CD4-positive, alpha-beta T cell treated with Interferon gamma for 1 hour (primary cell): ENCODE measurements around the gene ARHGAP28.
"Not testable (repeated sequence)": the region's sequence is repeated elsewhere in the genome, so short reads cannot be mapped to it uniquely, and the experiment has no call there.

Experiments
- DNase-seq: peaks from one replicate; pipeline ENCODE4 v3.0.0-alpha.2; 2020

ARHGAP28 gene

DNA sequence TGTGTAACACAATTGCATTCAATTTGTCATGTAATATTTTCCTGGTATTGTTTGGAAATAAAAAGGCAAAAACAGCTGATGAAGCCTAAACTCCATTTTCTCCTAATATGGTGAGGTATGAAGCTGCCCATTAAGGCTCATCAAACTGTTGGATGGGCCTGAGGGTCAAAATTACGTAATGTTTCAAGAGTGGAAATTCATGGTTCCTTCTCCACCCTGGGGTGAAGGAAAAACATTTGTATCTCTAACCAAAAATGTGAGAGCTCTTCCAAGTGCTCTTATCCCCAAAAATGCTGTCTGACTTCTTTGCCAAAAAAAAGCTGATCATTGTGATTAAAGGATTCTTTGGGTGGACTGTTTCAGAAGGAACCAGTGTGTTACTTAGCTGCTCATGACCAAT, 91.8 kb downstream of the ARHGAP28 start:
- DNase-seq, result no peak

DNA sequence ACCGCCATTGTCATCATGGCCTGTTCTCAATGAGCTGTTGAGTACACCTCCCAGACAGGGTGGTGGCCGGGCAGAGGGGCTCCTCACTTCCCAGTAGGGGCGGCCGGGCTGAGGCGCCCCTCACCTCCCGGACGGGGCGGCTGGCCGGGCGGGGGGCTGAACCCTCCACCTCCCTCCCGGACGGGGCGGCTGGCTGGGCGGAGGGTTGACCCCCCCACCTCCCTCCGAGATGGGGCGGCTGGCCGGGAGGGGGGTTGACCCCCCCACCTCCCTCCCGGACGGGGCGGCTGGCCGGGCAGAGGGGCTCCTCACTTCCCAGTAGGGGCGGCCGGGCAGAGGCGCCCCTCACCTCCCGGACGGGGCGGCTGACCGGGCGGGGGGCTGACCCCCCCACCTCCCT, 97.6 kb downstream of the ARHGAP28 start:
- not testable (repeated sequence) for DNase-seq

DNA sequence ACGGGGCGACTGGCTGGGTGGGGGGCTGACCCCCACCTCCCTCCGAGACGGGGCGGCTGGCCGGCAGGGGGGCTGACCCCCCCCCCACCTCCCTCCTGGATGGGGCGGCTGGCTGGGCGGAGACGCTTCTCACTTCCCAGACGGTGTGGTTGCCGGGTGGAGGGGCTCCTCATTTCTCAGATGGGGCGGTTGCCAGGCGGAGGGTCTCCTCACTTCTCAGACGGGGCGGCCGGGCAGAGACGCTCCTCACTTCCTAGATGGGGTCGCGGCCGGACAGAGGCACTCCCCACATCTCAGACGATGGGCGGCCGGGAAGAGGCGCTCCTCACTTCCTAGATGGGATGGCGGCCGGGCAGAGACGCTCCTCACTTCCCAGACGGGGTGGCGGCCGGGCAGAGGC, 98.0 kb downstream of the ARHGAP28 start:
- not testable (repeated sequence) for DNase-seq

DNA sequence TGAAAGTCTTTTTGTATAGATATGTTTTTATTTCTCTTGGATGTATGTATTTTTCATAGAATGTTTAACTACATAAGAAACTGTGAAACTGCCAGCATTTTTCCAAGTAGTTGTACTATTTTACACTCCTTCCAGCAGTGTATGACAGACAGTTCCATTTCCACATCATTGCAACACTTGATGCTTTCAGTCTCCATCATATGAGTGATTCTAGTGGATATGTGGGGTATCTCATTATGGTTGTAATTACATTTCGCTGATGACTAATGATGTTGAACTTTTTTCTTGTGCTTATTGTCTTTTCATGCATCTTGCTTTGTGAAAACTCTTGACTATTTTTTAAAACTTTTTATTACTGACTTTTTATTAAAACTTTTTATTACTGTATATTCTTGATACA, 101.4 kb downstream of the ARHGAP28 start:
- no peak for DNase-seq

DNA sequence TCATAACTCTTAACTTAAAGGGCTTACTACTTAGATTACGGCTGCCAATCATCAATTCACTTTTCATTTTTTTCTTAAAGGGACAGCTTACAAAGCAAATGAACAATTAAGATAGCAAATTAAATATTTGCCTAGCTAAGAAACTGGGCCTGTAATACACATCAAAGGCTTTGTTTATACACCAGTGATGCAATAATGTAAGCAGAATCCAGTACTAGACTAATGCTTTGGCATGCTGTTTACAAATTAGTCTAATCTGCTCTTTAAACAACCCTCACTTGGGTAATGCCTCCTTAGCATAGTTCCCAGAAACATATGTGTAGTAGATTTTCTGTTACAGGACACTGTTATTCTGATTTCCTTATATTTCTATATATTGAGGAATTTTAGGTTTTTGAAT, 105.8 kb downstream of the ARHGAP28 start:
- no peak for DNase-seq

DNA sequence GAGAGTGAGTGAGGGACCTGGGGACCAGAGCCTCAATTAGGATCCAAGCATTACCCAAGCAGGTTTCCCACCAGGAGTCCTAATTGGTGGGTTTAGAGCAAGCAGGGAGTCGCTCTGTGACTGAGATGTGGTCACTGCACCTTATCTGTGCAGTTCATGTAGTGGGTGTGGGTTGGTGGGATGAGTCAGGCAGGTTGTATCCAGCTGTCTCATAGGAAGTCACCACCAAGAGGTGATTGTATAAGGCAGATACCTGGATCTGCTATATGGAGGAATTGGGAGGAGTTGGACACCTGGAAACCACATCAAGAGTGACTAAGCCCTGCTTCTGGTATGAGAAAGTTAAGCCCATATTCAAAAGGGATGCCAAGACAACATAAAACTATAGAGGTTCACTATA, 106.8 kb downstream of the ARHGAP28 start:
- DNase-seq, result no peak

DNA sequence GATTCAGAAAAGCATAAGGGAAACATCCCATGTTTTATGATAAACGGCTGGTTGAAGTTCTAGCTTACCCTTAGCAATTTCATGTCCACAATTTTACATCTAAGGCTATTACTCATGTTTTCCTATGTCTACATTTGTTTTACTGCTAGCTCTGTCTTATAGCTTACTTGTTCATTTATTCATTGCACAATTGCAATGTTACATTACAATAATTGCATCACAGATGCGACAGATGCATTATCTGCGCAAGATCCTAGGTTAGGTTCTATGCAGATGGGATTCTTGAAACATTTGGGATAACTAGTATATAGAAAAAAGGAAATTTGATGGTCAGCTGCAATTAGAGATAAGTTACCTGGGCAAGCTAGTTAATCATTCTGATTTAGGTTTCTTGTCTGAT, 108.4 kb downstream of the ARHGAP28 start:
- DNase-seq, result no peak

DNA sequence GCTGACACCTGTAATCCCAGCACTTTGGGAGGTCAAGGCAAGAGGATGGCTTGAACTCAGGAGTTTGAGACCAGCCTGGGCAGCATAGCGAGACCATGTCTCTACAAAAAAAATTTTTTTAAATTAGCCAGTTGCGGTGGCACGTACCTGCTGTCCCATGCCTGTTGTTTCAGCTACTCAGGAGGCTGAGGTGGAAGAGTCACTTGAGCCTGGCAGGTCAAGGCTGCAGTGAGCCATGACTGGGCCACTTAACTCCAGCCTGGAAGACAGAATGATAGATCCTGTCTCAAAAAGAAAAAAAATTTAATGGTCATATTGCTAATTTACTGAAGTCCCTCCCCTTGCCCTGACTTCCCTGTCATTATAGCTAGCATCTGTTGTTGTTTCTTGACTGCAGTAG, 112.6 kb downstream of the ARHGAP28 start:
- DNase-seq, result no peak

DNA sequence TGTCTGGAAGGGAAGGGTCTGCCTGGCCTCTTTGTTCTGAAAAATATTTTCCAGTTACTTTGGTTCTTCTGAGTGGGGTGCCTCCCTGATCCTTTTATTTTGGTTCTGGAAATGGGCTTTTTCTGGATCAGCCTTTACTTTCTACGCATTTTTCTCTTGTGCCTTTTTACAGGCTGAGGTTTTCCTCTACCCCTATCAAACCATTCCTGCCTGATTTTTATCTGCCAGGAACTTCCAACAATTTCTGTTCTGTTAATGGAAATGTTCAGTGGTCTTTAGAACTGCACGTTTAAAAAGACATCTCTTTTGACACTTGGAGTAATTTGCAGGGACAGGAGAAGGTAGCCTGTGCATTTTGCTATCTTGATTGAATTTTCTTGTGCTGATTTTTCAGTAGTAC, 113.8 kb downstream of the ARHGAP28 start:
- DNase-seq, result no peak

DNA sequence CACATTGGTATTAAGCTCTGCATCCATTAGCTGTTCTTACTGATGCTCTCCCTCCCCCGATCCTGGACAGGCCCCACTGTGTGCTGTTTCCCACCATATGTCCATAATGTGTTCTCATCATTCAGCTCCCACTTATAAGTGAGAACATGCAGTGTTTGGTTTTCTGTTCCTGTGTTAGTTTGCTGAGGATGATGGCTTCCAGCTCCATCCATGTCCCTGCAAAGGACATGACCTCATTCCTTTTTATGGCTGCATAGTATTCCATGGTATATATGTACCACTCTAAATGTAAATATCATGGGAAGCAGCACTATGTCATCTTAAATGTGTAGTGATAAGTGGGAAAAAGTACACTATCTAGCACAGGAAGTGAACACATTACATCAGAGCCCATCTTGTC, 116.0 kb downstream of the ARHGAP28 start:
- not testable (repeated sequence) for DNase-seq

DNA sequence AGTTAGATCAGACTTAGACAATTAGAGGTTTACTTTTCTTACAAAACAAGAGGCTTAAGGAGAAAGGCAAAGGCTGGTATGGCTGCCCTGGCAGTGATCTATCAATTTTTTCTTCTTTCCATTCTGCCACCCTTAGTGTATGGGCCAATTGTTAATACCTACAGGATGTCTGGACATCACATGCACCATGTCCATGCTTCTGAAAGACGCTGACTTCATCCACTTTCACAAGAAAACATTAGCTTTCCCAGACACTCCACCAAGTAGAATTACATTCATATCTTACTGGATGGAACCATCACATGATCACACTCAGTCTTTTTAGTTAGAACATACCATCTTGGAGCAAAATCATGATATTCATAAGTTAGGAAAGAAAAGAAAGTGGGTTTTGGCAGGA, 120.9 kb downstream of the ARHGAP28 start:
- DNase-seq, result no peak

DNA sequence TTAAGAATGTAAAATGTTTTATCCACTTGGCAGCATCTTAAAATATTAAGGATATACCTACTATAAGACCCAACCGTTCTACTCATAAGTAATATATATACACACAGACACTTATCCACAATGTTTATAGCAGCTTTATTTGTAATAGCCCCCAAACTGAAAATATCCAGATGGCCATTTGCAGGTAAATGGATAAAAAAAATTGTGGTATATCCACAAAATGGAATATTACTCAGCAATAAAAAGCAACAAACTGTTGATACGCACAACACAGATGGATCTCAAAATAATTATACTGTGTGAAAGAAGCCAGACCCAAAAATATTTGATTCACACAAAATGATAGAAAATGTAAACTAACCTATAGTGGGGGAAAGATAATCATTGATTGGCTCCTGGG, 122.0 kb downstream of the ARHGAP28 start:
- no peak for DNase-seq

DNA sequence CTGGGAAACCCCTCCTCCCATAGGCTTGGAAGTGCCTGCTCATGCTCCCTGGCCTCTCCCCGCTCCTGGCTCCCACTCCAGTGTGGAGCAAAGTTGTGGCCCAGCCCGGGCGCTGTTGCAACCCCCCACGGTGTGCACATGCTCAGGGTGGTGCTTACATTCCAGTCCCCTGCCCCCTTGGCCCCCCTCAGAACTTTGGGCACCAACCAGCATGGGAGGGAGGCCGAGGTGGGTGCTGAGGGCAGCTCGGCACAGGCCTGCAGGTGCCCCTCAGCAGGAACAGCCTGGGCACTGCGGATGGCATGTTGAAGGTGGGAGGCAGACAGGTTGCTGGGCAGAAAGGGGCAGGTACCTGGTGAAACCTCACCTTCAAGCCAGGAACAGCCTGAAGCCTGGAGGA, 125.3 kb downstream of the ARHGAP28 start:
- no peak for DNase-seq

DNA sequence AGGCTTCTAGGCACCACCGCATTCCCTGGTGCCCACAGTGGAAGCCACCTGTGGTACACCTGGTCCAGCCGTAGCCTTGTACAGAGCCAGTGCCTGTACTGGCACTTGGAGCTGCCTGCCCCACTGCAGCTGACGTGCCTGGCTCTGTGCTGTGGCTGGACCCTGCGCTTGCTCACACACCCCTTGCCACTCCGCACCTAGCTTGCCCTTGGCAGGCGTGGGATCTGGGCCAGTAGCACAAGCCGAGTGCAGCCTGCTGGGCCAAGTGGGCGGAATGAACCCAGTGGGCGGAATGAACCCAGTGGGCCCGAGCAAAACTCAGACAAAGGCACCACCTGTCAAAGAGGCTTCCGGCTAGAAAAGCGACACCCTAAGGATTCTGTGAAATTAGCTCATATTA, 126.3 kb downstream of the ARHGAP28 start:
- no peak for DNase-seq

DNA sequence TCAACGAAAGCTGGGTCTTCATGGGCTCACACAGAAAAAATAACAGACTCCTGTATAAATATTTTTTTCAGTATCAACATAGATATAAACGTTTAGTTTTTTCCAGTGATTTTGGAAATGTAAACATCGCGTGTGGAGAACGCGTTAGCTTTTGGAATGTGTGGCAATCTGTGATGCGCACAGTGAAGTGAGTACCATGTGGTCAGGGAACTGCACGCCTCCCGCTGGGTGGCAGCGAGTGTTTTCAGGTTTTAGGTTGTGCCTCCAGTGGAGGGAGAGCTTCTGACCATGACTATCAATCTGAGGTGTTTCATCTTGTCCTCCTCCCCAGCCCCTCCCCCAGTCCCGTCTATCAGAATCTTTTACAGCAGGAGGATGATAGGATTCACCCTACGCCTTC, 127.8 kb downstream of the ARHGAP28 start:
- DNase-seq, result no peak

DNA sequence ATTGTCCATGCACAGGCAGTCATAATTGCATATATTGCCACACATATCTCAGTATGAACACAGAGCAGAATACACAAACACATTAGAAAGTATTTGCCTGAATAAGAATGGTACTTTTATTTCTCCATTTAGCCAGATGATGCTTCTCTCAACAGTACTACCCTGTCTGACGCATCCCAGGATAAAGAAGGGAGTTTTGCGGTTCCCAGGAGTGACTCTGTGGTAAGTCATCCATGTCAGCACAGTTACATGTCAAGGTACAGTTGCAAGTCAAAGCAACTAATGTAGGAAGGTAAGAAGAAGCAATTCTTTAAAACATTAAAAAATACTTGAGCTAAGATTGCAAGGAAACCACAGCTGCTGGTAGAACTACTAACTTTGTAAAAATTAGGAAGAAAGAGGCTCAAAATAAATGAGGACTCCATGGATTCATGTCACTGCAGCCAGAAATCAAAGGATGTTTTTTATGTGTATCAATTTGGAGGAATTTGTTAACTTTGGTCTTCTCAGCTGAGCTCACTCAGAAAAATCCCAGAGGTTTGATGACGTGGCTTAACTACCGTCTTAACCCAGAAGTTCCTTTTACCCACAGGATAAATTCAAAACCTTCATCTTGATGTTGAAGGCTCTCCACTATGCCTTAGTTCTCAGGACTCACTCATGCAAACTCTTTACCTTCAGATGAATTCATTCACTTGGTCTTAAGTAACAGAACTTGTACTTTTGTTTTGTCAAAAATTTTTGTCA, 130.3 kb downstream of the ARHGAP28 start:
- DNase-seq, result no peak

DNA sequence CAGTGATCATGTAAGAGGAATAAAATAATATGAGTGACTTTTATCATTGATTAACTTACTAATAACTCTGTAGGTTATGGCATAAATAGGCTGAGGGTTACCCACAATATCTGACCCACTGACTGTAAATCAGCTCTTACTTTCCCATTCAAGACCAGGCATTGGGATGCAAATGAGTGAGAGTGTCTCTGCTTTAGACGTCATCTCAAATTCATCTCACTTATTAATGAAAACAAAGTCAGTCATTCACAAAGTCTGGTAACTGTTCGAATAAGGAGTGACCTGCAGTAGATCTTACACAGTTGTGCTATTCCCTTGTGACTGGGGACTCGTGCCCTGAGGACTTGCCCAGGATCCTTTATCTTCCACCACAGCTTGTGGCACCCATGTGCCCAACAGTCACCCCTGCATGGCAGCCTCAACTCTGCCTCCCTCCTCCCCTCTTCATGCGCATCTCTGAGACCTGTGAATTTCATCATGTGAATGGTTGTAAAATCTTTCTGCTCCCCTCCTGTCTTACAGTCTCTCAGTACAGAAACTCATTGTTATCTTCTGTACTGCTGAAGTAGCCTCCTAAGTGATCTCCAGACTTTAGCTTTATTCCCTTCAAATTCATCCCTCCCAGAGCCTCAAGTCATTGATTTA, 131.4 kb downstream of the ARHGAP28 start:
- no peak for DNase-seq

DNA sequence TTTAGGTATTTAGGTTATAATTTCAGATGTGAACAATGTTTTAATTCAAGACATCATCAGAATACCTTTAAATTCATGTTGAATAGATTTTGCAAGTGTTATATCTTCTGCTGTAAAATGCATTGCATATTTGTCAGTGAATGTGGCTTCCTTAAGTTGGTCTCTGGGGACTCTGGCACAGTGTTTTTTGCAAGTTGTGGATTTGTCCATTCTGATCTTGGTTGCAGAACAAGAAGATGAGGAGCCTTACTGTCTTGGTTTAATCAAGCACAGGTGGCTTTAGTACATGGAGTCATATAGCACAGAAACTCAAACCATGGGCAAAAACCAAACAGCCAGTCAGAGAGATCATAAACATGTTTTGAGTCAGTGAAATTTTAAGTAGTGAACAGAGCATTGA, 135.7 kb downstream of the ARHGAP28 start:
- no peak for DNase-seq

DNA sequence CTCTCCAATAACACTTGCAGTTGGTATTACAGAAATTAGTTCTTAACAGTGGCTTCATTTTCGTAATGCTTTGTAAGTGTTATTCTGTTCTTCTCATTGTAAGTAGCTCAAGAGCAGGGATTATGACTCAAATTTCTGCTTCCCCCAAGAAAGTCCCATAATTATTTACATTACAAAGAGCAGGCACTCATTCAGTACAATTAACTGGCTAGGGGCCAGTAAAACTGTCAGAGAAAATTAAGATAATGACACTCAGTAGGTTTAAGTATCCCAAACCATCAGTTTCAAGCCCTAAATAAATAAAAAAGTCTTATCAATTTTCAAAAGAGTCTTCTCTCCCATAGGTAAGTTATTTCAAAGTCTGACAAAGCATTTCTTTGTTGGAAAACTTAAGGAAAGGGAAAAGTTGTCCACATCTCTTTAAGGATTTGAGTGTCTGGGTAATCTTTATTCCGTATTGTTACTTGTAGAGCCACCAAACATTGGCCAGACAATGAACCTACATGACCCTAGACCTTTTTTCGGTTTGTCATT, 137.1 kb downstream of the ARHGAP28 start:
- DNase-seq, result no peak

DNA sequence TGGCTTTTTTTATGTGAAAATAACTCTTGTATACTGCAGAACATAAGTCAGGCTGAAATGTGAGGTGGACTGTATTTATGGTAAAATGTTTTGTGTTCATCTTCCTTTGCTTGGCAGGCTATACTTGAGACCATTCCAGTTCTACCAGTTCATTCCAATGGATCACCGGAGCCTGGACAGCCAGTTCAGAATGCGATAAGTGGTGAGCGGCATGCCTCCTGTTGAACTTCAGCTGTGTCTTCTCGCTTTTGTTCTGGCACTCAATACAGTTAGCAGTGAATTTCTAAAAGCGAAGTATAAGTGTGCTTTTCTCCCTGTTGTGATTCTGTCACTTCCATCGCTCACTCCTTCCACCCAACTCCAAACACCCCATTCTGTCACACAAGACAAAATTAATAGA, 138.5 kb downstream of the ARHGAP28 start:
- no peak for DNase-seq

DNA sequence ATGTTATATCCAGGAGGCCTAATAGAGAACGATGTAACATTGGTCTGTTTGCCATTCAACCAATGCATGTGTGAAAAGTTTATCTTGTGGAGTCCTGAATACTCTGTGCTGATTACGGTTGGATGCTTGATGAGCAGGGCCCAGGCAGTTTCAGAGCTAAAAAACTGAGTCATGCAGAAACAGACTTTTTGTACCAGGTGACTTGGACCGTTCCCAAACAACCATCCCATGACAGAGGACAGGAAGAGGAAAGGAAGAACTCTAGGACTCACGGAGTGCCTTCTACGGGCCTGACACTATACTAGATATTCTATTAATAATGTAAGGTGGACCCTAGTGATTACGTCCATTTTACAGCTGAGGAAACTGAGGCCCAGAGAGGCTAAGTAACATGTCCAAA, 142.1 kb downstream of the ARHGAP28 start:
- no peak for DNase-seq

DNA sequence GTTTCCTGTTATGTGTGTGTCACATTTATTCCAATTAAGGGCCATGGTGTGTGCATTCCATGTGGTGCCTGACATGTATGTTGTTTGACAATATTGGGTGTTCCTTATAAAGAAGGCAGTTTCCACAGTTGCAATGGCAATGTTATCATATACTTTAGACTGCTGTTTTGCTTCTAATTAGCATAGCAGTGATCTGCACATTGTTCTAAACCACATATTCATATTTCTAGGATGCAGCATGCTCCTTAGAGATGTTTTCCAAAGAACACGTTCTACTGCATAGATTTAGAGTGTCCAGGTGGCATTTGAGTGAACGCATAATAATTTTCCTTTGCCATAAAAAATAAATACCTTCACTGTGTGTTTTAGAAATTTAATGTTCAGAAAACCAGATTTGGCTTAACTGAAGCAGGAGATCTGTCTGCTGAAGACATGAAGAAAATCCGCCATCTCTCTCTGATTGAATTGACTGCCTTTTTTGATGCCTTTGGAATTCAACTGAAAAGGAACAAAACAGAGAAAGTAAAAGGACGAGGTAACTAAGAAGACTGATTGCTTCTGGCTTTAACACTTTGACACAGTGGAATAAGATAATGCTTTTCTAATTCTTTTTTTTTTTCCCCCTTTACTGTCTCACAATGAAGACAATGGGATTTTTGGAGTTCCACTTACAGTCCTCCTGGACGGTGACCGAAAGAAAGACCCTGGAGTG, 143.7 kb downstream of the ARHGAP28 start:
- DNase-seq, result no peak

DNA sequence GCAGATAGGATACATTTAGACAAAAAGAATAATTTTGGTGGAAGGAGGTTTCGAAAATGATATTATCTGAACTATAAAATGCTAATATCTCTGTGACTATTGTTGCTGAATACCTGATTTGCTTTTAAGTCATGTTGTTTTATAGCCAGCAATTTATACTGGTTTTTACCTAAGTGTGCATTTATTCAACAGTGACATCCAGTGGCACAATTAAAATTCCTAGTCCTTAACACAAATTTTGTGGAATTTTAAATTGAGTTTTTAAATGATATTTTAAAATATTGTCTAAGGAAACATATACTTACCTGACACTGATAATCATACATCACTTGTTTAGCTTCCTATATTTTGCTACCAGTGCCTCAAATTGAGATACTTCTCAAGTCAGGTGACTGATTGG, 144.8 kb downstream of the ARHGAP28 start:
- no peak for DNase-seq

DNA sequence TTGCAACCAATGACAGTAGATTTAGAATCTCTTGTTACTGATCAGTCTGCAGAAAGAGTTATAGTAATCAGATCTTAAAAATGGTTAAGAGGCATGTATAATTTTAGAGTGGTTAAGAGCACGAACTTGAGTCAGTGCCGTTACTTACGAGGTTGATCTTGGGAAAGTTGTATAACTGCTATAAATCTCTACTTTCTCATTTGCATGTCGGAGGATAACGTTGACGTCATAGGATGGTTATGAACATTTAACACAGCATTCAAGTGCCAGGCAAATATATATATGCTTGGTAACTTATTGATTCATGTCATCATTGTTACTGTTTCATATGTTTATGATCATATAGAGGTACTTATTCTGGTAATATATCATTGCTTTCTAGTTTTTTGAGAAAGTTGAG, 146.2 kb downstream of the ARHGAP28 start:
- no peak for DNase-seq
